Measurements from ENCODE around the gene SH3RF3. TPM values are rescaled to one million over a fixed set of nuclear protein-coding genes. Genes with fewer than 3 reads are reported as not detected.

SH3RF3 gene
- total RNA-seq, 1 experiment from 2014 or later: not detected

- Histone ChIP-seq H2AFZ (ENCODE audit: low read depth, low read length, poor library complexity, severe bottlenecking) (no peak overlapping the region), H3K4me2 (ENCODE audit: low read length) (no peak overlapping the region), H3K4me3 (replicated peaks in 1 of 2; ENCODE audit: low read depth in 1 of 2, low read length in 2 of 2) (no peak overlapping the region), H3K36me3 (ENCODE audit: control insufficient read depth in 1 of 2, insufficient read depth in 2 of 2, low read length in 2 of 2) (no peaks in the 10 kb centered on the region), H3K9me2 (ENCODE audit: insufficient read depth) (no peaks in the 10 kb centered on the region), H4K20me1 (ENCODE audit: insufficient read depth) (no peaks in the 10 kb centered on the region), H3K4me1 (ENCODE audit: control insufficient read depth in 1 of 2, insufficient read depth in 2 of 2, low read length in 2 of 2) (peaks cover 0 to 5% of the 10 kb centered on the region in 2 experiments; a peak in 1 of 4 replicates), H3K27ac (ENCODE audit: low read depth, low read length) (no peak overlapping the region), H3K9me3 (ENCODE audit: control insufficient read depth in 1 of 2, insufficient read depth in 1 of 2, low read depth in 1 of 2, low read length in 2 of 2) (no peaks in the 10 kb centered on the region), H3K27me3 (ENCODE audit: insufficient read depth, low read length) (no peaks in the 10 kb centered on the region), H3K9ac (ENCODE audit: low read length) (no peak overlapping the region), H3K79me2 (ENCODE audit: insufficient read depth, low read length) (no peaks in the 10 kb centered on the region)
- BruUV-seq (replicated peaks): no TSS peak
- intact Hi-C loops (cut with micrococcal nuclease): loop anchor here (5.0 kb wide), 1 partner anchor 145 kb away; no protein-coding TSS in a partner anchor
- ChIA-PET RAD21 (ENCODE audit: low non-redundant PET in 1 of 2, low total read pairs in 2 of 2, uncharacterized antibody in 2 of 2, unreplicated experiment in 2 of 2) (no interaction called here), CTCF (interaction anchor here (2.8 kb wide), 1 partner anchor 219 kb away, joined by 12 read pairs; no protein-coding TSS in a partner anchor), POLR2A (no interaction called here)
- ATAC-seq (no peak), DNase-seq (ENCODE audit: low read depth, low spot score) (no peak)
- TF ChIP-seq POLR2A (IDR thresholded peaks at IDR 0.05; ENCODE audit: borderline replicate concordance, extremely low read depth, insufficient read depth, insufficient read length) (no peak), ELF1 (IDR thresholded peaks at IDR 0.05; ENCODE audit: borderline replicate concordance, low read depth) (no peak), REST (IDR thresholded peaks at IDR 0.05; ENCODE audit: low read depth) (no peak), TCF7L2 (IDR thresholded peaks at IDR 0.05; ENCODE audit: borderline replicate concordance, extremely low read depth, insufficient read depth, insufficient read length) (no peak), EZH2 (IDR thresholded peaks at IDR 0.05) (no peak), SIN3A (IDR thresholded peaks at IDR 0.05; ENCODE audit: low read depth) (no peak), CEBPB (IDR thresholded peaks at IDR 0.05; ENCODE audit: low read depth) (no peak), EZH2phosphoT487 (IDR thresholded peaks at IDR 0.05; ENCODE audit: borderline replicate concordance) (no peak), ZFX (IDR thresholded peaks at IDR 0.05) (no peak), YY1 (IDR thresholded peaks at IDR 0.05; ENCODE audit: extremely low read depth, insufficient replicate concordance, low read depth, low read length) (no peak)
These were observed 388.3 kb downstream of the SH3RF3 start for GRCh38 chr2:109517118-109517889.

Data from HCT116 (cell line).